RWPE2 (cell line): ENCODE measurements around the gene CYP24A1.

ENCODE experiments used
- ATAC-seq: fragments of 200-7000 bp; cut with Tn5 transposase; 3 replicates; pipeline ENCODE4 v1.9.1; 2021; ENCODE audit warnings: low read depth
- DNase-seq: peaks from one replicate; pipeline ENCODE4 v3.0.0-alpha.2; 2020; ENCODE audit warnings: low spot score
- H3K27ac ChIP-seq: fragments of 450-650 bp; 2 replicates; pipeline ENCODE4 v1.5.1; 2017; ENCODE audit warnings: mild to moderate bottlenecking; ENCODE audit not compliant: poor library complexity, severe bottlenecking
- H3K27me3 ChIP-seq: fragments of 250-450 bp; sonication (Bioruptor Pico); 2 replicates; pipeline ENCODE4 v1.5.1; 2021; ENCODE audit warnings: mild to moderate bottlenecking, moderate library complexity; ENCODE audit not compliant: insufficient read depth, poor library complexity, severe bottlenecking
- H3K36me3 ChIP-seq: fragments of 250-450 bp; sonication (Bioruptor Pico); 2 replicates; pipeline ENCODE4 v1.5.1; 2020; ENCODE audit warnings: low read depth, mild to moderate bottlenecking, moderate library complexity
- H3K4me1 ChIP-seq: fragments of 250-450 bp; sonication (Bioruptor Pico); 2 replicates; pipeline ENCODE4 v1.5.1; 2021; ENCODE audit warnings: mild to moderate bottlenecking, moderate library complexity; ENCODE audit not compliant: insufficient read depth, poor library complexity, severe bottlenecking
- H3K4me3 ChIP-seq: fragments of 250-450 bp; sonication (Bioruptor Pico); 2 replicates; pipeline ENCODE4 v1.5.1; 2021; ENCODE audit warnings: mild to moderate bottlenecking, moderate library complexity; ENCODE audit not compliant: severe bottlenecking
- H3K9me3 ChIP-seq: fragments of 250-450 bp; sonication (Bioruptor Pico); 2 replicates; pipeline ENCODE4 v1.5.1; 2021; ENCODE audit warnings: mild to moderate bottlenecking, moderate library complexity; ENCODE audit not compliant: severe bottlenecking
- TF ChIP-seq, protein P1 (sequence below): fragments of 450-650 bp; IDR thresholded peaks from one replicate; pipeline ENCODE4 v1.5.1; 2017; ENCODE audit warnings: mild to moderate bottlenecking, moderate library complexity; ENCODE audit not compliant: poor library complexity, severe bottlenecking

The CYP24A1 gene

DNA sequence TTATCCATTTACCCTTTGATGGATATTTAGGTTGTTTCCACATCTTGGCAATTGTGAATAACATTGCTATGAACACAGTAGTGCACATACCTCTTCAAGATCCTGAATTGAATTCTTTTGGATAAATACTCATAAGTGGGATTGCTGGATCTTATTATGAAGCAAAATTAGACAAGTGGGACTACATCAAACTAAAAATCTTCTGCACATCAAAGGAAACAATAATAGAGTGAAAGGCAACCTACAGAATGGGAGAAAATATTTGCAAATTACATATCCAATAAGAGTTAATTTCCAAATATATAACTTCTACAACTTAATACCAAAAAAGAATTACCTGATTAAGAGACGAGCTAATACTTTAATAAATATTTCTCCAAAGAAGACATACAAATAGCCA lies 65.0 kb downstream of the CYP24A1 start:
- no peak overlapping the region for H3K4me3 ChIP-seq
- H3K4me1 ChIP-seq: peaks cover 66% of the 10 kb centered on the region
- H3K9me3 ChIP-seq: no peaks in the 10 kb centered on the region
- H3K27me3 ChIP-seq: no peaks in the 10 kb centered on the region
- H3K36me3 ChIP-seq: no peaks in the 10 kb centered on the region
- TF ChIP-seq, protein P1, sequence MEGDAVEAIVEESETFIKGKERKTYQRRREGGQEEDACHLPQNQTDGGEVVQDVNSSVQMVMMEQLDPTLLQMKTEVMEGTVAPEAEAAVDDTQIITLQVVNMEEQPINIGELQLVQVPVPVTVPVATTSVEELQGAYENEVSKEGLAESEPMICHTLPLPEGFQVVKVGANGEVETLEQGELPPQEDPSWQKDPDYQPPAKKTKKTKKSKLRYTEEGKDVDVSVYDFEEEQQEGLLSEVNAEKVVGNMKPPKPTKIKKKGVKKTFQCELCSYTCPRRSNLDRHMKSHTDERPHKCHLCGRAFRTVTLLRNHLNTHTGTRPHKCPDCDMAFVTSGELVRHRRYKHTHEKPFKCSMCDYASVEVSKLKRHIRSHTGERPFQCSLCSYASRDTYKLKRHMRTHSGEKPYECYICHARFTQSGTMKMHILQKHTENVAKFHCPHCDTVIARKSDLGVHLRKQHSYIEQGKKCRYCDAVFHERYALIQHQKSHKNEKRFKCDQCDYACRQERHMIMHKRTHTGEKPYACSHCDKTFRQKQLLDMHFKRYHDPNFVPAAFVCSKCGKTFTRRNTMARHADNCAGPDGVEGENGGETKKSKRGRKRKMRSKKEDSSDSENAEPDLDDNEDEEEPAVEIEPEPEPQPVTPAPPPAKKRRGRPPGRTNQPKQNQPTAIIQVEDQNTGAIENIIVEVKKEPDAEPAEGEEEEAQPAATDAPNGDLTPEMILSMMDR: no peak
- DNase-seq (no peak), ATAC-seq (no peak)
- peak overlapping the region; percentile 69 for H3K27ac ChIP-seq

GRCh38 chr20:54108326-54108642 lies 65.5 kb downstream of the CYP24A1 start:
- TF ChIP-seq, protein P1: no peak
- Histone ChIP-seq H3K4me3 (no peak overlapping the region), H3K27me3 (no peaks in the 10 kb centered on the region), H3K9me3 (no peaks in the 10 kb centered on the region), H3K27ac (peak overlapping the region; percentile 59), H3K4me1 (peaks cover 60% of the 10 kb centered on the region), H3K36me3 (no peaks in the 10 kb centered on the region)
- no peak for DNase-seq
- no peak for ATAC-seq

DNA sequence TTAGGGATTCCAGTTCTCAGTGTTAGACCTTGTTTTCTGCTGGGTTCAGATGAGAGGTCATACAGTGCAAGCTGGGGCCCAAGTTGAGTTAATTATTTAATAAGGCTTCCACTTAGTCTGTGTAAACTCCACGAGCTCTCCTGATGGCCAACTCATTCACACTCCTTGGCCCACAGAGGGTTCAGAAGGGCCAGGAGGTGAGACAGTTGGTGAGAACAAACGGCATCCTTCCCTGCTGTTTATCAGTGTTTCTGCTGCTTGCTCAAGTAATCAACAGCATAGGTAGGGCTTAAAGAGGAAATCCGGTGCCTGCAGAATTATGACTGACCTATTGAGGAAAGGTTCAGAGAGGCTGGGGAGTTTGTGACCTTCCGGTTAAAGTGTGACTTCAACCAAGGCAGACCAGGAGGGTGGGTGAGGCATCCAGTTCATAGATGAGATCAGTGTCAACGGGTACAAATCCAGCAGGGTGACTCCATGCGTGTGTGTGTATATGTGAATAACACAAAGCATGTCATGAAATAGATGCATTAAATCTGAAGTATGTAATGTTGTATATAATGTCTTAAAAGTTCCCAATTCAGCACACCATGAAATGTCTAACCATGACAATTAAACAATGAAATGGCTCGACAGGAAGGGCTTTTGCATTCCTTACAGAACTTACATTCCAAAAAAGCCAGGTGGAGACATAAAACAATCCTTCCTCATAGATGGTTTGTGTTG lies 66.0 kb downstream of the CYP24A1 start:
- no peak overlapping the region for H3K4me3 ChIP-seq
- TF ChIP-seq, protein P1: peak; percentile 40
- ATAC-seq (no peak), DNase-seq (no peak)
- H3K36me3 ChIP-seq: no peaks in the 10 kb centered on the region
- peak overlapping the region; percentile 59 for H3K27ac ChIP-seq
- no peaks in the 10 kb centered on the region for H3K27me3 ChIP-seq
- no peaks in the 10 kb centered on the region for H3K9me3 ChIP-seq
- H3K4me1 ChIP-seq: peaks cover 57% of the 10 kb centered on the region

DNA sequence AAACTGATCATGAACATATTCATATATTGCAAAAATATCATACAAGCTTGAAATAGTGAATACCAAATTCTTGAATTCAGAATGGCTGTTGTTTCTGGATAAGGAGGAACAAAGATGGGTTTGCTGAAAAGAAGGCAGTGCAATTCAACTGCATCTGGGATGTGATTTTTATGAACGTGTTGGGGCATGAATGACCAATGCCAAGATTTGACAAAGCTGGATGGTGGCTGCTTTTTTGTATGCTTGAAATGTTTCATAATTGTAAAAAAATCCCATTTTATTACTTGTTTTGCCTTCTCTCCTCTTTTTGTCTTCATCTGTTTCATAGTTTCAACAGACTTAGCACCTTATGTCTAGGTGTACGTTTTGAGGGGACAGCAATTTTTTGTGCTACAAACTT lies 66.6 kb downstream of the CYP24A1 start:
- ATAC-seq (no peak), DNase-seq (no peak)
- no peaks in the 10 kb centered on the region for H3K9me3 ChIP-seq
- H3K27ac ChIP-seq: peak overlapping the region; percentile 59
- H3K4me3 ChIP-seq: no peak overlapping the region
- TF ChIP-seq, protein P1: no peak
- H3K27me3 ChIP-seq: no peaks in the 10 kb centered on the region
- H3K4me1 ChIP-seq: peaks cover 53% of the 10 kb centered on the region
- no peaks in the 10 kb centered on the region for H3K36me3 ChIP-seq

GRCh38 chr20:54106162-54106561 lies 67.6 kb downstream of the CYP24A1 start:
- ATAC-seq (no peak), DNase-seq (no peak)
- Histone ChIP-seq H3K9me3 (no peaks in the 10 kb centered on the region), H3K27ac (peak overlapping the region; percentile 59), H3K4me3 (no peak overlapping the region), H3K36me3 (no peaks in the 10 kb centered on the region), H3K27me3 (no peaks in the 10 kb centered on the region), H3K4me1 (peaks cover 52% of the 10 kb centered on the region)
- TF ChIP-seq, protein P1: no peak
